SK-N-SH treated with all-trans-retinoic acid at 6 μM for 48 hours (cell line): ENCODE data around the gene DAD1.

ENCODE experiments used
- GLIS3 ChIP-seq: fragments of 250-450 bp; sonication (Bioruptor Pico); IDR thresholded peaks from 2 replicates; pipeline ENCODE4 v1.5.0; 2020; ENCODE audit warnings: mild to moderate bottlenecking, moderate library complexity
- ZFP3 ChIP-seq: fragments of 250-450 bp; sonication (Bioruptor Pico); IDR thresholded peaks from 2 replicates; pipeline ENCODE4 v1.5.0; 2020; ENCODE audit warnings: mild to moderate bottlenecking, moderate library complexity
- ZNF70 ChIP-seq: fragments of 450-650 bp; formaldehyde crosslinking; IDR thresholded peaks from 2 replicates; pipeline ENCODE4 v1.5.0; 2020; ENCODE audit warnings: mild to moderate bottlenecking, moderate library complexity
- TF ChIP-seq, protein P1 (sequence below): fragments of 250-450 bp; sonication (Bioruptor Pico); IDR thresholded peaks from 2 replicates; pipeline ENCODE4 v1.8.0; 2020; ENCODE audit warnings: mild to moderate bottlenecking, moderate library complexity, borderline replicate concordance

DNA sequence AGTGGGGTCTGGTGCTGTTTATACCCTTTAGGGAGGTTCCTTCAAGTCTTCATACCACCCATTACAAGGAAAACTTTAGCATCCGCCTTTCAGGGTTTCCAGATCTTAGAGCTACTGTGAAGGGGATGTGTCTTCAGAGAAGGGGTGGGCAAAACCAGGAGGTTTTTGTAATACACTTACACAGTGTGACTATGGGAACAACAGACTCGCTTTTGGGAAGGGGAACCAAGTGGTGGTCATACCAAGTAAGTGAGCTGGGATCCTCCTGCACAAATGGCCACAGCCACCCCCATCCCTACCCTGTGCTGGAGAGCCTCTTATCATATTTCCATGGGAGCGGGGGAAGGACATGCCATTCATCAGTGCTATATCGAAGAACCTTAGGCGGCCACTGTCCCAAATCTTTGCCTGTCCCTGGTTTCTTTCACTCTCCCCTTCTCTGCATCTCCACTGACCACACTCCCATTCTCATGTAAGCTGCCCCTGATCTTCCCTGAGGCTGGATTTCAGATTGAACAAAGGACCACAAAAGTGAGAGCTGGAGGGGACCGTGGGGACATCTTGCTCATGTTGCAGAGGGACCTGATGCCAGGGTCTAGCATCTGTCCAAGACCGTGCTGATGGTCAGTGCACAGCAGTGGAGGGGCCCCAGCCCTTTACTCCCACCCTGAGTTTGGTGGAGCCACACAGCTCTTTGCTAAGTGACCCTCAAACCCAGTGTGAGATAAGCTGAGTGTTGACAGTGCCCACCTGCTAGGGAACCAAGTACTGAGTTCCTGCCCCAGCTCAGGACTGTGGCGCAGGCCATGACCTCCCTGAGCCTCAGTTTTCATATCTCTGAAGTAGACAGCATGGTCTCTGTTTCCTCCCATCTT is 51.4 kb downstream of the DAD1 start:
- no peak for TF ChIP-seq GLIS3
- no peak for TF ChIP-seq ZNF70
- TF ChIP-seq, protein P1, sequence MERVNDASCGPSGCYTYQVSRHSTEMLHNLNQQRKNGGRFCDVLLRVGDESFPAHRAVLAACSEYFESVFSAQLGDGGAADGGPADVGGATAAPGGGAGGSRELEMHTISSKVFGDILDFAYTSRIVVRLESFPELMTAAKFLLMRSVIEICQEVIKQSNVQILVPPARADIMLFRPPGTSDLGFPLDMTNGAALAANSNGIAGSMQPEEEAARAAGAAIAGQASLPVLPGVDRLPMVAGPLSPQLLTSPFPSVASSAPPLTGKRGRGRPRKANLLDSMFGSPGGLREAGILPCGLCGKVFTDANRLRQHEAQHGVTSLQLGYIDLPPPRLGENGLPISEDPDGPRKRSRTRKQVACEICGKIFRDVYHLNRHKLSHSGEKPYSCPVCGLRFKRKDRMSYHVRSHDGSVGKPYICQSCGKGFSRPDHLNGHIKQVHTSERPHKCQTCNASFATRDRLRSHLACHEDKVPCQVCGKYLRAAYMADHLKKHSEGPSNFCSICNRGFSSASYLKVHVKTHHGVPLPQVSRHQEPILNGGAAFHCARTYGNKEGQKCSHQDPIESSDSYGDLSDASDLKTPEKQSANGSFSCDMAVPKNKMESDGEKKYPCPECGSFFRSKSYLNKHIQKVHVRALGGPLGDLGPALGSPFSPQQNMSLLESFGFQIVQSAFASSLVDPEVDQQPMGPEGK: no peak
- no peak for TF ChIP-seq ZFP3 (CRISPR knock-in tag)
